Activated CD4-positive, alpha-beta memory T cell treated with anti-CD3 and anti-CD28 coated beads, Interleukin-2, amount 10 ng/mL, durations not matched to agents 7 days and 5 days (primary cell): ENCODE results near the gene POU2AF1. TPM values are rescaled to one million over a fixed set of nuclear protein-coding genes. Genes with fewer than 3 reads are reported as not detected.
A peak's percentile ranks its signal among the peaks of the same experiment; 100 is the strongest.

Experiments used
- CTCF ChIA-PET: fragments of 350-600 bp; sonication (Branson Sonifier 250); formaldehyde crosslinking; loops from one replicate; lab custom pipeline; 2021; ENCODE audit warnings: antibody characterized with exemption, inconsistent platforms; lab: Charles Lee
- POLR2A ChIA-PET: fragments of 350-600 bp; sonication (Branson Sonifier 250); formaldehyde crosslinking; loops from one replicate; lab custom pipeline; 2021; ENCODE audit warnings: antibody characterized with exemption; lab: Charles Lee
- DNase-seq: peaks from one replicate; pipeline ENCODE4 v3.0.0-alpha.2; 2020
- H3K27ac Mint-ChIP-seq: one replicate; pipeline ENCODE4 v1.8.0; 2021; ENCODE audit warnings: mild to moderate bottlenecking, mixed read lengths
- H3K27me3 Mint-ChIP-seq: one replicate; pipeline ENCODE4 v1.8.0; 2021; ENCODE audit warnings: mixed read lengths
- H3K36me3 Mint-ChIP-seq: one replicate; pipeline ENCODE4 v1.8.0; 2021; ENCODE audit warnings: low read depth, mixed read lengths
- H3K4me1 Mint-ChIP-seq: one replicate; pipeline ENCODE4 v1.8.0; 2021; ENCODE audit warnings: mixed read lengths
- H3K4me3 Mint-ChIP-seq: one replicate; pipeline ENCODE4 v1.8.0; 2021; ENCODE audit warnings: mild to moderate bottlenecking, mixed read lengths
- H3K9me3 Mint-ChIP-seq: one replicate; pipeline ENCODE4 v1.8.0; 2021; ENCODE audit warnings: mixed read lengths
- total RNA-seq, 2 experiments: library from RNA; stranded (reverse); gene quantifications; one replicate each; pipeline ENCODE4 v1.2.3, GENCODE V29; 2021

The POU2AF1 gene
- total RNA-seq, 2 experiments from 2014 or later: 7.7 to 7.8 TPM

DNA sequence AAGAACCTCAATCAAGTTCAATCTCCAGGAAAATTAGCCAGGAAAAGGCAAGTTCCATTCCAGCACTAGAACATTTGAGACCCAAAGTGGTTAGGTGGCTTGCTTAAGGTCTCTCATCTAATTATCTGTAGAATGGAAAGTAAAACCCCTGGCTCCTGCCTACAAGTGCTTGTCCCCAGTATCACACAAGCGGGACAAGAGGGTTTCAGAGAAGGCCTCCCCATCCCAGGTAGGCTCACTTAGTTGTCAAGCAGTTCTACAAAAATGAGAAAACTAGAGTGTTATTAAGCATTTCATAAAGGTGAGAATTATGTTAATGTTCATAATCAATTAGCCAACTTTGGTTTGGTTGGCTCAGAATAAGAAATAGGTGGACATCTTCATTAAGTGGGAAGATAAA, 5.5 kb downstream of the POU2AF1 start:
- ChIA-PET POLR2A (no interaction called here), CTCF (interaction anchor here (1.2 kb wide), 1 partner anchor 52 kb away, joined by 3 read pairs; no protein-coding TSS in a partner anchor)
- peaks cover 62% of the 10 kb centered on the region for H3K4me1 Mint-ChIP-seq
- no peak overlapping the region for H3K27ac Mint-ChIP-seq
- H3K9me3 Mint-ChIP-seq: peaks cover 2% of the 10 kb centered on the region
- no peak overlapping the region for H3K4me3 Mint-ChIP-seq
- DNase-seq: no peak
- no peaks in the 10 kb centered on the region for H3K27me3 Mint-ChIP-seq
- peaks cover 7% of the 10 kb centered on the region for H3K36me3 Mint-ChIP-seq

DNA sequence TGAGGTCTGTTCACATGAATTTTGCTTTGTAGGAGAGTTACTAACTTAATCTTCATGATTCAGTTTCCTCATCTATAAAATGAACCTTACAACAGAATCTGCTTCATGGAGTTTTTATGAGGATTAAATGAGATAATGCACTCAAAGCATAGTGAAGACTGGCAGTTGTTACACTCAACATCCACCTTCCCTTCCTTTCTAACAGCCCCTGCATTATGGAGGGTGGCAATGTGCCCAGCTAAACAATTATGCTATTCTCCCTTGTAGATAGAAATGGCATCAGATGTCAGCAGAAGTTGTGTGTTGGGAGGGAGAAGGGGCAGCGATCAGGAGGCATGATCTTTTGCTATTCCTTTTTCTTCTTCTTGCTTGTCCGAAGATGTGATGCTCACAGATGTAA, 6.5 kb downstream of the POU2AF1 start:
- peaks cover 2% of the 10 kb centered on the region for H3K9me3 Mint-ChIP-seq
- ChIA-PET POLR2A (no interaction called here), CTCF (no interaction called here)
- H3K4me1 Mint-ChIP-seq: peaks cover 52% of the 10 kb centered on the region
- no peak overlapping the region for H3K4me3 Mint-ChIP-seq
- H3K27me3 Mint-ChIP-seq: no peaks in the 10 kb centered on the region
- DNase-seq: no peak
- H3K27ac Mint-ChIP-seq: no peak overlapping the region
- peaks cover 7% of the 10 kb centered on the region for H3K36me3 Mint-ChIP-seq

- ChIA-PET CTCF (interaction anchor here (1.6 kb wide), 1 partner anchor 8 kb away, joined by 5 read pairs; the partner anchor contains the start of gene POU2AF1), POLR2A (no interaction called here)
- Mint-ChIP-seq H3K27ac (peak overlapping the region; percentile 65), H3K36me3 (peaks cover 6% of the 10 kb centered on the region), H3K4me3 (peak overlapping the region; percentile 30), H3K27me3 (no peaks in the 10 kb centered on the region), H3K9me3 (peaks cover 2% of the 10 kb centered on the region), H3K4me1 (peaks cover 37% of the 10 kb centered on the region)
- DNase-seq: peak; percentile 27
These were observed 8.0 kb downstream of the POU2AF1 start for GRCh38 chr11:111370902-111371578.

DNA sequence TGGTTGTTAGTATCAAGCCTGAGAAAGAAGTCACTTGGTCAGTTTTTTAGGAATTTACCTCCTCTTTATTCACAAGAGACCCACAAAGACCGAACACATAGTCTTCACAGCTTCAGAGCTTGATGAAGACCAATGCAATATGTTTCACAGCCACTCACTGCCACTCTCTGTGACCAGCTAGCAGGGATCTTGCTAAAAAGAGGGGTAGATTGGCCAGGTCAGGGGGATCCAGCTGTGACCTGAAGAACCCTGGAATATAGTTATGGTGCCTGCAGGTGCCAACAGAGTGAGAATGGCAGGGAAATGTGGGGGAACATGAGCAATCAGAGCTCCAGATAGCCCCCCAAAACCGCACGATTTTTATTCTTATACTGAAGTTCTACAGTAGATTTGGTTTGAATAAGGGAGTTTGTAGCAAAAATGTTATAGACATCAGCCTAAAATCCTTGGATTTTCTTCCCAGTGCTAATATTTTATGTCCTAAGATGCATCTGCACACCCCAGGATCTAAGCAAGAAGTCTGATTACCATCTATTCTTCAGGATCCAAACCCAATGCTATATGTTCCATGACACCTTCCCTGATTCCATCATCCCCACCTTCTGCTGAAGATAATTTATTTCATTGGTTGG, 8.7 kb downstream of the POU2AF1 start:
- H3K4me3 Mint-ChIP-seq: no peak overlapping the region
- H3K9me3 Mint-ChIP-seq: peaks cover 2% of the 10 kb centered on the region
- H3K27ac Mint-ChIP-seq: no peak overlapping the region
- peaks cover 35% of the 10 kb centered on the region for H3K4me1 Mint-ChIP-seq
- H3K36me3 Mint-ChIP-seq: peaks cover 7% of the 10 kb centered on the region
- POLR2A ChIA-PET: no interaction called here
- H3K27me3 Mint-ChIP-seq: no peaks in the 10 kb centered on the region
- CTCF ChIA-PET: interaction anchor here (1.6 kb wide), 1 partner anchor 9 kb away, joined by 5 read pairs; the partner anchor contains the start of gene POU2AF1
- DNase-seq: no peak

GRCh38 chr11:111368285-111368560, 10.9 kb downstream of the POU2AF1 start:
- Mint-ChIP-seq H3K27me3 (no peaks in the 10 kb centered on the region), H3K27ac (no peak overlapping the region), H3K4me3 (no peak overlapping the region), H3K36me3 (peaks cover 7% of the 10 kb centered on the region), H3K9me3 (peaks cover 2% of the 10 kb centered on the region), H3K4me1 (peaks cover 28% of the 10 kb centered on the region)
- ChIA-PET CTCF (no interaction called here), POLR2A (no interaction called here)
- DNase-seq: no peak

GRCh38 chr11:111367411-111368284, 11.4 kb downstream of the POU2AF1 start:
- Mint-ChIP-seq H3K4me1 (peaks cover 23% of the 10 kb centered on the region), H3K4me3 (no peak overlapping the region), H3K27me3 (no peaks in the 10 kb centered on the region), H3K27ac (no peak overlapping the region), H3K36me3 (peaks cover 7% of the 10 kb centered on the region), H3K9me3 (peaks cover 2% of the 10 kb centered on the region)
- DNase-seq: no peak
- POLR2A ChIA-PET: no interaction called here
- CTCF ChIA-PET: no interaction called here

- no peak overlapping the region for H3K27ac Mint-ChIP-seq
- H3K36me3 Mint-ChIP-seq: peaks cover 7% of the 10 kb centered on the region
- CTCF ChIA-PET: no interaction called here
- no peaks in the 10 kb centered on the region for H3K27me3 Mint-ChIP-seq
- POLR2A ChIA-PET: no interaction called here
- no peak for DNase-seq
- peaks cover 16% of the 10 kb centered on the region for H3K4me1 Mint-ChIP-seq
- no peak overlapping the region for H3K4me3 Mint-ChIP-seq
- peaks cover 2% of the 10 kb centered on the region for H3K9me3 Mint-ChIP-seq
These were observed 12.3 kb downstream of the POU2AF1 start for GRCh38 chr11:111366560-111367410.

- Mint-ChIP-seq H3K36me3 (peaks cover 7% of the 10 kb centered on the region), H3K27ac (no peak overlapping the region), H3K4me1 (peaks cover 8% of the 10 kb centered on the region), H3K4me3 (no peak overlapping the region), H3K27me3 (no peaks in the 10 kb centered on the region), H3K9me3 (peaks cover 2% of the 10 kb centered on the region)
- ChIA-PET POLR2A (no interaction called here), CTCF (no interaction called here)
- no peak for DNase-seq
These were observed 13.1 kb downstream of the POU2AF1 start for GRCh38 chr11:111365722-111366559.

DNA sequence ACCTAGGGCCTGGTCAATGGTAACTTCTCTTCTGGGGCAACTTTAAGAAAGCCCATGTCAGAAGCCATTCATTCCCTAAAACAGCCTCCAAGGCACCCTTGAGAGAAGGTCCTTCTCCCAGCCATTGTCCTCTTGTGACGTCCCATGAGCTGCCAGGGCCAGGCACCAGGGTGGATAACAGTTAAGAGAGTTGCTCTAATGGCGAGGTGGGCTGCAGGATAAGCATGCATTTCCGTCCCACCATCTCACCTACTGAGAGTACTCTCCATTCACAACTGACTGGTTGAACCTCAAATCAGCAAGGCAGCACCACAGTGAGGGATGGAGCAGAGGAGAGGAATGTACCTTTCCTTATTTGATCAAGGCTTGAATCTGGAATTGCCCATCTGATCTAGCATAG, 14.6 kb downstream of the POU2AF1 start:
- H3K27me3 Mint-ChIP-seq: no peaks in the 10 kb centered on the region
- DNase-seq: no peak
- POLR2A ChIA-PET: no interaction called here
- peaks cover under 1% of the 10 kb centered on the region for H3K9me3 Mint-ChIP-seq
- CTCF ChIA-PET: no interaction called here
- H3K36me3 Mint-ChIP-seq: peaks cover 5% of the 10 kb centered on the region
- peaks cover 2% of the 10 kb centered on the region for H3K4me1 Mint-ChIP-seq
- no peak overlapping the region for H3K27ac Mint-ChIP-seq
- no peak overlapping the region for H3K4me3 Mint-ChIP-seq

- peaks cover 4% of the 10 kb centered on the region for H3K36me3 Mint-ChIP-seq
- no peaks in the 10 kb centered on the region for H3K27me3 Mint-ChIP-seq
- ChIA-PET CTCF (no interaction called here), POLR2A (no interaction called here)
- no peak overlapping the region for H3K27ac Mint-ChIP-seq
- H3K4me1 Mint-ChIP-seq: peaks cover 2% of the 10 kb centered on the region
- DNase-seq: no peak
- no peaks in the 10 kb centered on the region for H3K9me3 Mint-ChIP-seq
- H3K4me3 Mint-ChIP-seq: no peak overlapping the region
These were observed 15.1 kb downstream of the POU2AF1 start for GRCh38 chr11:111363985-111364384.

GRCh38 chr11:111362887-111363411, 16.1 kb downstream of the POU2AF1 start:
- Mint-ChIP-seq H3K27me3 (no peaks in the 10 kb centered on the region), H3K4me1 (peaks cover 2% of the 10 kb centered on the region), H3K27ac (no peak overlapping the region), H3K9me3 (no peaks in the 10 kb centered on the region), H3K36me3 (peaks cover 4% of the 10 kb centered on the region), H3K4me3 (no peak overlapping the region)
- no peak for DNase-seq
- ChIA-PET CTCF (no interaction called here), POLR2A (no interaction called here)

DNA sequence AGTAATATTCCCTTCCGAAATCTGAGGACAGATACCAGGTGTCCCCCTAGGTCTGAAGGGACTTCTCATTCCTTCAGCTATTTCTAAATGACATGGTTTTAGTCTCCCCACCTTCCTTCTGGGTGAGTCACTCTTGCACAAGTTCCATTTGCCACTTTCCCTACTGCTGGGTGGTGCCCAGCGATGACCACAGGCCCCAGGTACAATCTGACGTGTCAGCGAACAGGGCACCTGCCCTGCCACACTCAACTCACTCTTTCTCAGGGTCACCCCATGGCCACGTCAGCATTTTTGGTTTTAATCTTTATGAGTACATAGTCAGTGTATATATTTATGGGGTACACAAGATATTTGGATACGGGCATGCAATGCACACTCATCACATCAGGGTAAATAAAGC, 17.2 kb downstream of the POU2AF1 start:
- ChIA-PET POLR2A (no interaction called here), CTCF (interaction anchor here (0.6 kb wide), 1 partner anchor 14 kb away, joined by 4 read pairs; no protein-coding TSS in a partner anchor)
- Mint-ChIP-seq H3K27ac (no peak overlapping the region), H3K4me1 (peaks cover 2% of the 10 kb centered on the region), H3K9me3 (no peaks in the 10 kb centered on the region), H3K4me3 (no peak overlapping the region), H3K27me3 (no peaks in the 10 kb centered on the region), H3K36me3 (peaks cover 4% of the 10 kb centered on the region)
- DNase-seq: no peak
